ENCODE results near the gene GRM6. TPM values are rescaled to one million over a fixed set of nuclear protein-coding genes. Genes with fewer than 3 reads are reported as not detected.

GRM6 gene
- total RNA-seq, 2 experiments from 2014 or later = not detected

DNA sequence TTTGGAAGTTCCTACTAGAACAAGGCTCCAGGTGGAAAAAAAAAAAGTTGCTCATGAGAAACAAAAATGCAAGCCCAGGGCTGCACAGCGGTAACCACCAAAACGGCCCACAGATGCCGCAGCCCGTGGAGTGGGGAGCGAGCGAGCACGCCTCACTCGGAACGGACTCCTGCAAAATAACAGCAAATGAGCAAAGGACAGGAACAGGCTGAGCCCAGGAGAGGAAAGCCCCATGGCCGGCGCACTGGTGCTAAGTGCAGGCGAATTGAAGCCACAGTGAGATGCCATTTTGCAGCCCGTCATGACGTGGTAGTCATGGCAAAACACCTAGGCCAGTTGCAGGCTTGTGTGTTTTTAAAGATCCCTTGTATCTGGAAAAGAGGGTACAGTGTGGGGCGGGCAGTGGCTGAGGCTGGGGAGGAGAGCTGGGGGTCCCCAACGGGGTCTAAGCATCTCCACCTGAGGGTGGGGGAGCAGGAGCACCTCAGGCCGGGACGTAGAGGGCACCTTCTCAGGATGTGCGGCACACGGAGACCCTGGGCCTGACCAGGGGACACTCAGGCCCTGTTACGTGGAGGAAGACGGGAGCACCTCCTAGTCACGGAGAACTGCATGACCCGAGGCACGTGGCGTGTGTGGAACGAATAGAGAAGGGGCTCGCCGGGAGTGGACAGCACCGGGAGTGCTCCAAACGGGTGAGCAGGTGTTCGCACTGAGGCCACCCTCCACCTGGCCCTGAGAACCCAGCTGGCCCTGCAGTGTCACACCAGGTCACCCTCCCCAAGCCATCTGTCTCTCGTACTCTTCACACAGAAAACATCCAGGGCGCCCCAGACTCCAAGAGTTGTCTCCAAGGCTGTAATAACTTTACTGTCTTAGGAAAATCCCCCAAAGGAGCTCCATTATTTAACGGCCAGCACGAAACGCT lies 10.7 kb downstream of the GRM6 start:
- intact Hi-C loops (cut with DNase I, micrococcal nuclease) = no loop called here
- no peak for ATAC-seq (ENCODE audit: poor library complexity)

GRCh38 chr5:178983728-178984127 lies 11.4 kb downstream of the GRM6 start:
- ChIA-PET POLR2A (no interaction called here), CTCF (no interaction called here)
- H3K4me3 Mint-ChIP-seq = no peak overlapping the region
- Histone ChIP-seq H3K36me3 (ENCODE audit: insufficient read depth, low read length) (no peaks in the 10 kb centered on the region), H3K4me3 (ENCODE audit: low read length) (no peak overlapping the region), H3K9me3 (ENCODE audit: control insufficient read depth in 1 of 2, insufficient read depth in 1 of 2, low read length in 2 of 2) (peaks cover 5 to 85% of the 10 kb centered on the region in 2 experiments), H3K27me3 (ENCODE audit: control insufficient read depth in 1 of 2, insufficient read depth in 2 of 2, low read length in 2 of 2) (no peaks in the 10 kb centered on the region), H3K27ac (ENCODE audit: low read depth in 1 of 2, low read length in 2 of 2) (no peak overlapping the region), H3K4me1 (ENCODE audit: insufficient read depth, low read length) (no peaks in the 10 kb centered on the region)
- intact Hi-C loops (cut with DNase I, micrococcal nuclease) = no loop called here
- H3K9me3 Mint-ChIP-seq = peaks cover 11% of the 10 kb centered on the region
- no peak overlapping the region for H3K27ac Mint-ChIP-seq
- H3K4me1 Mint-ChIP-seq (ENCODE audit: low read depth) = no peaks in the 10 kb centered on the region
- DNase-seq (no peak), ATAC-seq (ENCODE audit: poor library complexity) (no peak)
- no peaks in the 10 kb centered on the region for H3K27me3 Mint-ChIP-seq
- H3K36me3 Mint-ChIP-seq (ENCODE audit: low read depth) = no peaks in the 10 kb centered on the region
- TF ChIP-seq, protein P1, sequence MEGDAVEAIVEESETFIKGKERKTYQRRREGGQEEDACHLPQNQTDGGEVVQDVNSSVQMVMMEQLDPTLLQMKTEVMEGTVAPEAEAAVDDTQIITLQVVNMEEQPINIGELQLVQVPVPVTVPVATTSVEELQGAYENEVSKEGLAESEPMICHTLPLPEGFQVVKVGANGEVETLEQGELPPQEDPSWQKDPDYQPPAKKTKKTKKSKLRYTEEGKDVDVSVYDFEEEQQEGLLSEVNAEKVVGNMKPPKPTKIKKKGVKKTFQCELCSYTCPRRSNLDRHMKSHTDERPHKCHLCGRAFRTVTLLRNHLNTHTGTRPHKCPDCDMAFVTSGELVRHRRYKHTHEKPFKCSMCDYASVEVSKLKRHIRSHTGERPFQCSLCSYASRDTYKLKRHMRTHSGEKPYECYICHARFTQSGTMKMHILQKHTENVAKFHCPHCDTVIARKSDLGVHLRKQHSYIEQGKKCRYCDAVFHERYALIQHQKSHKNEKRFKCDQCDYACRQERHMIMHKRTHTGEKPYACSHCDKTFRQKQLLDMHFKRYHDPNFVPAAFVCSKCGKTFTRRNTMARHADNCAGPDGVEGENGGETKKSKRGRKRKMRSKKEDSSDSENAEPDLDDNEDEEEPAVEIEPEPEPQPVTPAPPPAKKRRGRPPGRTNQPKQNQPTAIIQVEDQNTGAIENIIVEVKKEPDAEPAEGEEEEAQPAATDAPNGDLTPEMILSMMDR (IDR thresholded peaks at IDR 0.05) = no peak

More for the DNA sequence above, 10.7 kb downstream of the GRM6 start:
- Histone ChIP-seq H3K36me3 (ENCODE audit: insufficient read depth, low read length) (no peaks in the 10 kb centered on the region), H3K4me3 (ENCODE audit: low read length) (no peak overlapping the region), H3K27ac (ENCODE audit: low read depth in 1 of 2, low read length in 2 of 2) (no peak overlapping the region), H3K27me3 (ENCODE audit: control insufficient read depth in 1 of 2, insufficient read depth in 2 of 2, low read length in 2 of 2) (no peaks in the 10 kb centered on the region), H3K4me1 (ENCODE audit: insufficient read depth, low read length) (no peaks in the 10 kb centered on the region), H3K9me3 (ENCODE audit: control insufficient read depth in 1 of 2, insufficient read depth in 1 of 2, low read length in 2 of 2) (peaks cover 4 to 83% of the 10 kb centered on the region in 2 experiments)
- Mint-ChIP-seq H3K36me3 (ENCODE audit: low read depth) (no peaks in the 10 kb centered on the region), H3K27ac (no peak overlapping the region), H3K4me1 (ENCODE audit: low read depth) (no peaks in the 10 kb centered on the region), H3K27me3 (no peaks in the 10 kb centered on the region), H3K4me3 (no peak overlapping the region), H3K9me3 (peaks cover 11% of the 10 kb centered on the region)
- ChIA-PET POLR2A (interaction anchor here (0.5 kb wide), 1 partner anchor 94 kb away, joined by 3 read pairs; no protein-coding TSS in a partner anchor), CTCF (no interaction called here)
- TF ChIP-seq, protein P1 (IDR thresholded peaks at IDR 0.05) = no peak
- DNase-seq = no peak

DNA sequence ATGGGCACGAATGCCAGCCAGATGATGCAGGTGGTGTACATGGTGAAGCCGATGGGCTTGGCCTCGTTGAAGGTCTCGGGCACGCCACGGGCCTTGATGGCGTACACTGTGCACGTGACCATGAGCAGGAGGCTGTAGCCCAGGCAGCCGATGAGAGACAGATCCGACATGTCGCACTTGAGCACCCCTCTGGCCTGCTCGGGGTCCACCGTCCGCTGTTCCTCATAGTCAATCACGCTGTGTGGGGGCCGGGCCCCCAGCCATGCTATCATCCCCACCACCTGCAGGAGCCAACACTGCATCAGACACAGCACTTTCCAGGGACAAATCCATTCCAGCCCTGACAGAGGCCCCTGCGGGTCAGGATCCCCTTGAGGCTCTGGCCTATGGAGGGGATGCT lies 12.2 kb downstream of the GRM6 start:
- Mint-ChIP-seq H3K27ac (no peak overlapping the region), H3K4me1 (ENCODE audit: low read depth) (no peaks in the 10 kb centered on the region), H3K9me3 (peaks cover 16% of the 10 kb centered on the region), H3K27me3 (no peaks in the 10 kb centered on the region), H3K36me3 (ENCODE audit: low read depth) (peaks cover 3% of the 10 kb centered on the region), H3K4me3 (no peak overlapping the region)
- intact Hi-C loops (cut with DNase I, micrococcal nuclease) = no loop called here
- H3K4me3 ChIP-seq (ENCODE audit: low read length) = no peak overlapping the region
- peaks cover 13 to 79% of the 10 kb centered on the region in 2 experiments for H3K9me3 ChIP-seq (ENCODE audit: control insufficient read depth in 1 of 2, insufficient read depth in 1 of 2, low read length in 2 of 2)
- H3K36me3 ChIP-seq (ENCODE audit: insufficient read depth, low read length) = no peaks in the 10 kb centered on the region
- CTCF ChIA-PET = no interaction called here
- no peaks in the 10 kb centered on the region for H3K4me1 ChIP-seq (ENCODE audit: insufficient read depth, low read length)
- no peak overlapping the region for H3K27ac ChIP-seq (ENCODE audit: low read depth in 1 of 2, low read length in 2 of 2)
- POLR2A ChIA-PET = no interaction called here
- TF ChIP-seq, protein P1 (IDR thresholded peaks at IDR 0.05) = no peak
- DNase-seq = no peak
- no peaks in the 10 kb centered on the region for H3K27me3 ChIP-seq (ENCODE audit: control insufficient read depth in 1 of 2, insufficient read depth in 2 of 2, low read length in 2 of 2)
- no peak for ATAC-seq (ENCODE audit: poor library complexity)
